Stimulated activated CD4-positive, alpha-beta T cell treated with anti-CD3 and anti-CD28 coated beads, TNF-alpha, amount 100 ng/mL, for 24 hours (primary cell): ENCODE results near the gene BANP.
"Not testable (repeated sequence)": the region's sequence is repeated elsewhere in the genome, so short reads cannot be mapped to it uniquely, and the experiment has no call there.

Experiments
- DNase-seq, 3 experiments: peaks; one replicate each; pipeline ENCODE4 v3.0.0-alpha.2; 2020; ENCODE audit warnings: low read depth in 3 of 3

The BANP gene

DNA sequence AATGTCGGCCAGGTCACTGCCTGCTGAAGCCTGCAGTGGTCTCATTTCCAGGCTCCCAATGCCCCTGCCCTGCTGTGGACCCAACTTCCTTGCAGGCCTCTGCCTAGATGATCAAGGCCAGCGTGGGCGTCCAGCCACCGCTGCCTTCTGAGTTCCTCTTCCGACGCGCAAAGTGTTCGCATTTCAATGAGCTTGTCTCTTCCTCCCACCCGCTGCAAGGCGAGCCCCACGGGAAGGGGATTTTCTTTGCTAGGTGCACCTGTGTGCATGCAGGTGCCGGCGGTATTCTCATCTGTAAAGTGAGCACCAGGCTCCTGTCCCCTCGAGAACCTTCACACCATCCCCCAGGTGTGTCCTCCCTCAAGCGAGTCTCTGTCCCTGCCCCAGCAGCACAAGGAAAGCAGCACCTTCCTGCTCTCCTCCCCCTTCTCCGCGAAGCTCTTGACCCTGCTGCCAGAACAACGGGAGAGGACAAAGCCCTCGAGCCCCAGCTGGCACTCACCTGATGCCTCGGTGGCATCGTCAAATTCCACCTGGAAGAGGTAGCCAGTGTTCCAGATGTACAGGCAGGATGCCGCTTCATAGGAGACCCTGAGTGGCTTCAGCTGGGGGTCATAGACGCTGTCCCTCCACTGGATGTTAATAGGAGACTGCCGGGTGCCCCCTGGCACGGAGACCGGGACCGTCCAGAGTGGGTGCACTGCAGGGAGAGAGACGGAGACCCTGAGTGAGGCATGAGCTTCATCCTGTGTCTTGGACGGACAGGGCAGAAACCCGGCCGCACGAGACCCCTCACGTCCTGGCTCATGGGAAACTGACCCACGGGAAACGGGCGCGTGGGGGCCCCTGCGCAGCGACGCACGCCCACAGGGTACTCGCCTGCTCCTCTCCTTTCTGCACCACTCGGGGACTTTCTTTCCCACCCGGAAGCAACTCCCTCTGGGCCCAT is 24.7 kb upstream of the BANP start:
- DNase-seq = peak in 1 of 3 experiments; percentile 27

DNA sequence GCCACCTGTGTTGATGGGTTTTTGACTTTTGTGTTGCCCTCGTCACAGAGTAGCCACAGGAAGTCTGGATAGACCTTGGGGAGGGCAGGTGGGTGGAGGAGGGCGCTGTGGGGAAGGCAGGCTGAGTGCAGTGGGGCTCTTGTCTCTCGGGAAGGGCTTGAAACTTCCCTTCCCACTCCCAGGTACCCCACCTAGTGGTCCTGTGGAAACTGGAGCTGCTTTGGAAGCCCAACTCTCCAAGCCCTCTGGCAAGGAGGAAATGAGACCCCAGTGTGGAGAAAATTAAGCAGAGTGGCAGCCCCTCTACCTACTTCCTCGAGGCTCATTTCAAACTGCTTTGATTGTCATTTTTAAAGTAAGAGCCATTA is 24.1 kb upstream of the BANP start:
- no peak for DNase-seq

DNA sequence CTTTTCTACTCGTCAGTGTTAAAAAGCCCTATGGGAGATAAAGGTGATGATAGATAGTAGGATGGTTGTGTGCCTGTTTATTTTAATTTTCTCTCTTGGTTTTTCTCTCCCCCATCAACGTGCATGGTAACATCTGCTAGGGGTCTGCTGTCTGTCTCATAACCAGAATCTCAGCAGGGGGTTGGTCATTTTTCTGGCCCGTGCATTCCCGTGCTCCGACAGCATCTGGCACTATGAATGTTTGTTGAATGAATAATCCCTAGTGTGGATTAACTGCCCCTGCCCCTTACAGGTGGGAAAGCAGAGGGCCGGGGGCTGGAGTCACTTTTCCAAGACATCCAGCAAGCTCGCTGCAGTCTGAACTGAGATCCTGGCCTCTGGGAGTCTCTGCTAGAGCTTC is 21.2 kb upstream of the BANP start:
- DNase-seq = no peak

DNA sequence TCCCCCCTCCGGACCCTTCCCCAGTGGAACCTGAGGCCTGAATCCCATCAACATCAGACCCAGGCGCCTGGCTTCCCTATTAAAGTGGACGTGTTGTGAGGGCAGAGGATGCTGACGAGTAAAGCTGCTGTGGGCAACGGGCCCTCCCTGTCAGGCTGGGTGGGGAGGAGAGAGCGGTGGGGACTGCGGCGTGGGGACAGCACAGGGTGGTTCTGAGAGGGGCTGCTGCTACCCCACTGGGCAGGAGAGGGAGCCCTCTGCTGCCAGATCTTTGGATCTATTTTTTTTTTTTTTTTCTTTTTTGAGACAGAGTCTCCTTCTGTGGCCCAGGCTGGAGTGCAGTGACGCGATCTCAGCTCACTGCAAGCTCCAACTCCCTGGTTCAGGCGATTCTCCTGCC is 20.8 kb upstream of the BANP start:
- no peak for DNase-seq

DNA sequence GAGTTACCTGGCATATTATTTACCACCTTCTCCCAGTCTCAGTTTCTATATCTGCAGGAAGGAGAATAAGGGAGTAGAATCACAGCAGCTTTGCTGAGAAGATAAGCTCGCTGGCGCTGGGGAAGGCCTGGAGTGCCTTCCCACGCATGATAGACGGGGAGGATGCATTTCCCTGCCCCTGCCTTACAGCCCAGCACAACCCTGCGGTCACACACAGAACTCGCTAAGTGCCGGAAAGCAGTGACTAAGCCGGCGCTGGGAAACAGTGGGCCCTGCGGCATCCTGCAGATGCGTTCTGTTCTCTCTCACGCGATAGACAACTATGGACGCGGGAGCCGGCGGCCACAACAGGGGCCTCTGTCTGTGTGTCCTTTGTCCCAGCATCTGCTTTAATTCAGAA is 19.7 kb upstream of the BANP start:
- peak in 1 of 3 experiments; percentile 37 for DNase-seq

DNA sequence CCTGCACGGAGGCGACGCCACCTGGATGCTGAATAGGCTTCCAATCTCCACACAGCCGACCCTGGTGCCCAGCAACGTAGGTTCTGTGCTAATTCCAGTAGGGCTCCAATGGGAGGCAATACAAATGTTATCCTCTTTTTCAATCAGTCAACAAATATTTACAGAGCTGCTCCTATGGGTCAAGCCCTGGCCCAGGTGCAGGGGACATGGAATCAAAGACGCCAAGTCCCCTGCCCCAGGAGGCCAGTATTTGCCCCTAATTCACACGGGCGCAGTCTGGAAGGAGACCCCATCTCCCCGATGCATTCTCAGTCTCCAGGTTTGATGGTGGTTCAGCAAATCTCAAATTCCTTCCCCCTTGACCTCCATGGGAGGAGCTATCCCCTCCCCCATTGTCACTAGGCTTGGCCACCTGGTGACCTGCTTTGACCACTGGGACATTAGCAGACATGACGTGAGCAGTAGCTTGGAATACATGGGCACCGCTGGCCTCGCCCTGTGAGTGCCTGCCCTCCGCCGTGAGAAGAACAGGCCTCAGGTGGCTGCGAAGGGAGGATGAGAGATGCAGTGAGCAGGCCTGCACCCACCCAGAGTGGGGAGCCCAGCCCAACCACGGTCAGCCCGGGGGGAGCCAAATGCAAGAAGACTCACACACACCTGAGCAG is 18.6 kb upstream of the BANP start:
- DNase-seq = not testable (repeated sequence)

DNA sequence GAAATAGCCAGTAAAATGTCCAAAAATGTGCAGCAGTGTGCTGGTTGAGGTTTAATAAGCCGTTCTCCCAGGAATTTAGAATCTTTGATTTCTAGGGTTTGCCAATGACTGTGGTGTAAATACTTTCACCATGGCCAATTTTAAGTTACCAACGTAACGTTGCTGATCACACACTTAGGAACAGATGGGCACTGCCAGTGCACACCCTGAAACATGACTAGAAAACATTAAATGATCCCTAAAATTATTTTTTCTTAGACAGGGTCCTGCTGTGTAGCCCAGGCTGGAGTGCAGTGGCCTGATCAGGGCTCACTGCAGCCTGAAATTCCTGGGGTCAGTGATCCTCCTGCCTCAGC is 18.1 kb upstream of the BANP start:
- DNase-seq = no peak

DNA sequence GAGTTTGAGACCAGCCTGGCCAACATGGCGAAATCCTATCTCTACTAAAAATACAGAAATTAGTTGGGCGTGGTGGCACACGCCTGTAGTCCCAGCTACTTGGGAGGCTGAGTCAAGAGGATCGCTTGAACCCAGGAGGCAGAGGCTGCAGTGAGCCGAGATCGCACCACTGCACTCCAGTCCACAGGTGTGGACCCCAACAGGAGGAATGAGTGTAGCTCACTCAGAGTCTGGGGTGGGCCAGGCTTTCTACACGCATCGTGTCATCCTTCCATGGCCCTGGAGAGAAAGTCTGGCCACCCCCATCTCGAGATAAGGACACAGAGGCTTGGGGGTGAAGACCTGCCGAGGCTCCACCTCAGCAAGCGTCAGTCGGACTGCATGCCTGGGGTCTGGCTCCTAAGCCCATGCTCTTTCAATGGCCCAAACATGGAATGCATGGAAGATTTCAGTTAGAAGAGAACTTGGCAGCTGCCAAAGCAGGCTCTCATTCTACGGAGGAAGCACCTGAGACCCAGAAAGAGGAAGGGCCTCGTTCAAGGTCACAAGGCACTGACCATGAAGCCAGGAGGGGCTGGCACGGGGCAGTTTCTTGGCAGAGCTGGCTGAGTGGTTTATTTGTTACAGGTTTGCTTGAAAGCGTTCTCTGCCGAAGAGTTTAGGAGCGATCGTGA is 16.3 kb upstream of the BANP start:
- not testable (repeated sequence) for DNase-seq

DNA sequence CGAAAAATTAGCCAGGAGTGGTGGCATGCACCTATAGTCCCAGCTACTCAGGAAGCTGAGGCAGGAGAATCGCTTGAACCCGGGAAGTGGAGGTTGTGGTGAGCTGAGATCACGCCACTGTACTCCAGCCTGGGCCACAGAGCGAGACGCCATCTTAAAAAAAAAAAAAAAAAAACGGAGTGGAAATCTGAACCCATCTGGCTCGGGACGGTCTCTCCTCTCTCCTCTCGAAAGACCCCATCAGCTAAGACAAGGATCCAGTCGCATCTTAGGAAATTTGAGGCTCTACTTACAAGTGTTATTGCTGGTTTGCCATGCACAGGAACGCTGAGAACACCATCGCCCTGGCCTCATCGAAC is 15.2 kb upstream of the BANP start:
- DNase-seq = not testable (repeated sequence)

DNA sequence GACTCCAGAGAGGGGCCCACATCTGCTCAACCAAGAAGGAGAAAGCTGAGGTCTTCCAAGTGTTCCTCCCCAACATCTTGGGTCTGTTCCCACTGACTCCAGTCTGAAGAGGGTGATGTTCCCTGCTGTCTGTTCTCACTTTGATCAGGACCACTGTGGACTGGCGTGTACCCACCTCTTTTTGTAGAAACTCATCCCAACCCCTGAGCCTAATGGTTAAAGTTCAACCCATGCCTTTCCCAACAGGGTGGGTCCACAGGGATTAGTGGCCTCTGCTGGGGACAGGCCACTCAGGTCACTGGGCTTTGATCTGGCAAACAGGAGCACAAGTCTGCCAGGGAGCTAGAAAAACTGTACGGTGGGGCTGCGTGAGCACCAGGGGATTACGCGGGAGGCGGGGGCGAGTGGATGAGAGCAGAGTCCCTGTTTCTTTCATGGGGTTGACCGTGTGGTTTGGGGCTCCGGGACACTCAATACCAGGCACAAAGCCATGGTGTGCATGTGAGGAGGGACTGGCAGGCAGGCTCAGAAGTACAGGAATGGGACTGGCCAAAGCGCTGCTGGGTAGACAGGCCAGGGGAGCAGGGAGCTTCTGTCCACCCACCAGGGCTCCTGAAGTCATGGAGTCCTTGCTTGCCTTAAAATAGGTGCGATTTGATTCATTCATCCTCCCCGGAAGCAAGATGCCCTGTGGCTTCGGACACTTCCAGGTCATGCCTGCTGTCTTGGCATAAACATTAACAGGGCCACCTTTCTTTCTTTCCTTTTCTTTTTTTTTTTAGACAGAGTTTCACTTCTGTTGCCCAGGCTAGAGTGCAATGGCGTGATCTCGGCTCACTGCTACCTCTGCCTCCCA is 14.6 kb upstream of the BANP start, which contains the start of gene CA5A:
Gene CA5A (minus strand): TSS at position 155 of the 856 bp plus-strand sequence. CDS start 79 bp downstream, at position 76.
- DNase-seq = no peak

DNA sequence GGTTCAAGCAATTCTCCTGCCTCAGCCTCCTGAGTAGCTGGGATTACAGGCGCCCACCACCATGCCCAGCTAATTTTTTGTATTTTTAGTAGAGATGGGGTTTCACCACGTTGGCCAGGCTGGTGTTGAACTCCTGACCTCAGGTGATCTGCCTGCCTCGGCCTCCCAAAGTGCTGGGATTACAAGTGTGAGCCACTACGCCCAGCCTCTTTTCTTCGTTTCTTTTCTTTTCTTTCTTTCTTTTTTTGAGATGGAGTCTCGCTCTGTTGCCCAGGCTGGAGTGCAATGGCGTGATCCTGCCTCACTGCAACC is 14.0 kb upstream of the BANP start:
- DNase-seq = not testable (repeated sequence)

DNA sequence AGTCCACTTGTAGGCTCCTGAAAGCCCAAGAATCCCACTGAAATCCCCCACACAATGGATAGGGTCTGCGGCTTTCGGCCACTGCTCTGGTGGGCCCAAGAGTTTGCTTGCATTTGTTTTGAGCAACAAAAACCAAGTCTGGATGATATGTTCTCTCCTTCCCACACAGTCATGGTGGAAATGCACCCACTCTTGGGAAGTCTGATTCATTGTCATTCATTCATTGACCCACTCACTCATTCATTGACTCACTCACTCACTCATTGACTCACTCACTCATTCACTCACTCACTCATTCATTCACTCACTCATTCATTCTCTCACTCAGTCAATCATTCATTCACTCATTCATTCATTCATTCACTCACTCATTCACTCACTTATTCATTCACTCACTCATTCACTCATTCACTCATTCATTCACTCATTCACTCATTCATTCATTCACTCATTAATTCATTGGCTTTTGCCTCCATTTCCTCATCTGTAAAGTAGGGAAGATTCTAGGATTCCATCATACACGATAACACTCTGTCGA is 12.8 kb upstream of the BANP start:
- no peak for DNase-seq

DNA sequence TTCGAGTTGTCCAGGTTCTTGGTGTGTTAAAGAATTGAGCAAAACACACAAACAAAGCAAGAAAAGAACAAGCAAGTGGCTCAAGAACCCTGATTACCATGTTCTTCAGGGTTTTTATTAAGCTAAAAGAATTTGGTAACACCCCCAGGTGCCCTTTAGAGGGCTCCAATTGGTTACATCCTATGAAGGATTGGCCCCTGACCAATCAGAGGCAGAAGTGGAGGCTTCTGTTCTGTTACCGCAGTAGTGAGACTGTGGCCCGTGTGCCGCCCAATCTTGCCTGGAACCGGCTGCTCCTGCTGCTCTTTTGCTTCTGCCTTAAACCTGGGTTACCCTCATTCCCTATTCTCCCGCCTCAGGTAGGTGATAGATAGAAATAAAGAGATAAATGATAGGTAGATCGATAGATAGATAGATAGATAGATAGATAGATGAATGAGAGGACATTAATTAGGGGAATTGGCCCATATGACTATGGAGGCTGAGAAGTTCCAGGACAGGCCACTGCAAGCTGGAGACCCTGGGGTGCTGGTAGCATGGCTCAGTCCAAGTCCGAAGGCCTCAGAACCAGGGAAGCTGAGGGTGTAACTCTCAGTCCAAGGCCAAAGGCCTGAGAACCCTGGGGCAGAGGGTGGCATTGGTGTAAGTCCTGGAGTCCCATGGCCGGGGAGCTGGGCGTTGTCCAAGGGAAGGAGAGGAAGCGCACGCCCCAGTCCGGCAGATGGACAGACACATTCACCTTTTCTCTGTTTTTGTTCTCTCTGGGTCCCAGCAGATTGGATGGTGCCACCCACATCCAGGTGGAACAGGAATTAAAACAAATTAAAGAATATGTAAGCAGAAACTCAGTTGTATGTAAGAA is 11.4 kb upstream of the BANP start:
- no peak for DNase-seq

DNA sequence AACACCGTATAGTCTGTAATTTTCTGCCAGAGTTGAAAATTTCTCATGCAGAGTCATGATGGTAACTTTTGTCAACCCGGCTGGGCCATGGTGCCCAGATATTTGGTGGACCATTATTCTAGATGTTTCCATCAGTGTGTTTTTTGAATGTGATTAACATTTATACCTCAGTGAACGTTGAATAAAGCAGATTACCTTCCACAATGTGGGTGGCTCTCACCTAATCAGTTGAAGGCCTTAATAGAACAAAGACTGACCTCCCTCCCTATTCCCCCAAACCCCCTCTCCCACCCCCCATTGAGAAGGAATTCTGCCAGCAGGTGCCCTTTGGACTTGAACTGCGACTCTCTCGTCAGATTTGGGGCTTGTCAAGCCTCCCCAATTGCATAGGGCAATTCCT is 8.6 kb upstream of the BANP start:
- DNase-seq = no peak

DNA sequence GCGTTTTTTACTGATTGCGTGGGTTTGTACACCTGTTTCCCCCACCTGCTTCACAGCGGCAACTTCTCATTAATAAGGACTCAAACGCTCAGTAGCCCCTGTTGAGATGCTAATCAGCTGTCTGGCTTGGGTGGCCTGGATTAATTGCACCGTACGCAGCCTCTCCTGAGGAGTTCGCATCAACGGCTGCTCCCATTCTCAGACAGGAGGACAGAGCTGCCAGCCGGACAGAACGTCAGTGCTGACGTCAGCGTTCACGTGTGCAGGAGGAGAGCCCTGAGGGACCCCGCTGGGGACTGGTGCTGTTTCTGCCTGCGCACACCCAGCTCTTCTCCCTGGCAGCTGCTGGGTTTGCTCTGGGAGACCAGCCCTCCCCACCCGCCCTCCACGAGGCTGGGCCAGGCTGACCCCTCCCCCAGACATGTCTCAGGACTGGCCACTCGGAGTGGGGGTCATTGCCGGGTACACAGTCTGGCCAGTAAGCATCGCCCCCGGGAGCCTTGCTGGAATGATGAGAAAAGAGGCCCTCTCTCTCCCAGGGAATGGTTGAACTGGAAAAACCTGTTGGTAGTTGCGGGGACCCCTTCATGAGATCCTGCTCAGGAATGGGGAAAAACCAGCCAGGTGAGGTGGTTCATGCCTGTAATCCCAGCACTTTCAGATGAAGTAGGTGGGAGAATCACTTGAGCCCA is 5.7 kb upstream of the BANP start:
- no peak for DNase-seq

DNA sequence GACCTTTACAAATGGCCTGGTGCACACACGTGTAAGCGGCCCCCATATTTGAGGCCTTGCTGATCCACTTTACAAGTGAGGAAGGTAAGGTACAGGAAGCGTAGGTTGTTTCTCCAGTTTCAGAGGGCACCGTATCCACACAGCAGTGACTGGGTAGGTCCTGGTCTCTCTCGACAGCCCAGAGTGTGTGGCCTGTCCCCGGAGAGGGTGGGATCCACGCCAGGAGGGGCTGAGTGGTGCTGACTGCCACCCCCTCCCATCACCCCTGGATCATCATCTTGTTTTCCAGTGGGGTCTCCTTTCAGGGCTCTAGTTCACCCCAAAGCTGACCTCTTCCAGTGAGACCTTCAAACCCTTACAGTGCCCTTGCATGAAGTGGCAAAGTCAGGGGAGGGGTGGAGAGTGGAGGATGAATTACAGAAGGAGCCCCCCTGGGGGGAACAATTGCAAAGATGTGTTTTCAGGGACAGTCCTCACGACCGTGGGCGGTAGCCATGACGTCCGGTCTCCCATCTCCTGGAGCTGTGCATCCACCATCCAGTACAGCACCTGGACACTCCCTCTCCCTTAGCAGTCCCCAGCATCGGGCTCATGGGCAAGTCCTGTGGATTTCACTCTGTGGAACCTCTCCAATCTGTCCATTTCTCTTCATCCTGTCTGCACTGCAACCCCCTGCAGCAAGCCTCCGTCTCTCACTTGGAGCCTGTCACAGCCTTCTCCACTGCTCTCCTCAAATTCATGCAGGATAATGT is 4.5 kb upstream of the BANP start:
- no peak for DNase-seq

DNA sequence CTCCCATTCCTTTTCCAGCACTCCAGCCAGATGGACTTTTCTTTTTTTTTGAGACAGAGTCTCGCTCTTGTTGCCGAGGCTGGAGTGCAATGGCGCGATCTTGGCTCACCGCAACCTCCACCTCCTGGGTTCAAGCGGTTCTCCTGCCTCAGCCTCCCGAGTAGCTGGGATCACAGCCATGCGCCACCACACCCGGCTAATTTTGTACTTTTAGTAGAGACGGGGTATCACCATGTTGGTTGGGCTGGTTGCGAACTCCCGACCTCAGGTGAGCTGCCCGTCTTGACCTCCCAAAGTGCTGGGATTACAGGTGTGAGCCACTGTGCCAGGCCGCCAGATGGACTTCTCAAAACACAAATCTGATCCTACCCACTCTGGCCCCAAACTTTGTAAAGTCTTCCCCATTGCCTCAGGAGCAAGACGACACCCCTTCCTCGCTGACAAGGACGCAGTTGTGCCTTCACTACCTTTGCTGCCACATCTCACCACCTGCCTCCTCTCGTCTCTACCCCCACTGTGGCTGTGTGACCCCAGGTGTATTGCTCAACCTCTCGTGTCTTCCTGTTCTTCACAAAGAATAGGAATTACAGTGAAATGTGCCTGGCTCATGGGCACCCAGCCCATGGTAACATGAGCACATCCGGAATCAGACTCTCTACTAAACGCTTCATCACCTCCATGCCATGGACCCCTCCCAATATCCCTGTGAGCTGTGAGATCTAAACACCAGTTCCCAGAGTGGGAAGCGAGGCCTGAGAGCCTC is 3.7 kb upstream of the BANP start:
- no peak for DNase-seq

DNA sequence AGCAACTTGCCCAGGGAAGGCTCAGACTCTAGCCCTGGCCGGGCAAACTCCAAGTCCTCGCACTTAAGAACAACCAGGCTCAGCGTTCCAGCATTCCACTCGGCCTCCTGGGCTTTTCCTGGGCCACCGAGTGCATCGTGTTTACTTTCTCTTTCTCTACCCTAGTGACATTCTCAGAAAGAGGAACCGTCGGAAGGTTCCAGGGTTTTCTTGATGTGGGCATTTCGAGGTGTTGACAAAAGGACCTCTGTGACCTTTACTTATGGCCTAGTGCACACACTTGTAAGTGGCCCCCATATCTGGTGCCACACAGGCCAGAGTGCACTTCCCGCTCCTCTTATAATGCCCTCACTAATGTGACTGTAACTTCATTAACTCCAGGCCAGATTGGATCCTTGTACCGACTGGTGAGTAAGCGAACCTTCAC is 3.1 kb upstream of the BANP start:
- DNase-seq = no peak

DNA sequence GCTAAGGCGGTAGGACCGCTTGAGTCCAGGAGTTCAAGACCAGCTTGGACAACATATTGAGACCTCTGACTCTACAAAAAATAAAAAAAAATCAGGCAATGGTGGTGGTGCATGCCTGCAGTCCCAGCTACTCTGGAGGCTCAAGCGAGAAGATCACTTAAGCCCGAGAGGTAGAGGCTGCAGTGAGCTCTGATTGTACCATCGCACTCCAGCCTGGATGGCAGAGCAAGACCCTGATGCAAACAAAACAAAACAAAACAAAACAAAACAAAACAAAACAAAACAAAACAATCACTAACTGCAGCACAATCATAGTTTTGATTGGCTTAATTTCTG is 2.5 kb upstream of the BANP start:
- no peak for DNase-seq
